ENCODE results near the gene TNFRSF14.

Gene TNFRSF14

GRCh38 chr1:2523191-2523890 is 32.8 kb upstream of the TNFRSF14 start:
- DNase-seq (ENCODE audit: low spot score) = no peak

GRCh38 chr1:2523891-2524609 is 32.1 kb upstream of the TNFRSF14 start:
- DNase-seq (ENCODE audit: low spot score) = no peak

DNA sequence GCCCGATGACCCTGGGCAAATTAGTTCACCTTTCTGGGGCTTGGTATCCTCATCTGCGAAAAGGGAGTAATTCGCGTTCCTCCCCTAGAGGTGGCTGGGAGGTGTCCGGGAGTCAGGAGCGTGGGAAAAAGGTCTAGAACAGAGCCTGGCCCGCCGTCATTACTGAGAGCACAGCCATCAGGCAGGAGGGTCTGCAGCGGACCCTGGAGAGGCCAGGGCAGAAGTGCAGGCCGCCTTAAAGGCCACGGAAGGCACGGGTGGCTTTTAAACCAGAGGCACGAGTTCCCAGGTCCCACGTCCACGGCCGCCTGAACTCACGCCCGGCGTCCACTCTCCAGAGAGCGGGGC is 30.6 kb upstream of the TNFRSF14 start:
- DNase-seq (ENCODE audit: low spot score) = no peak

GRCh38 chr1:2525920-2526823 is 30.0 kb upstream of the TNFRSF14 start, which contains the start of gene PANK4:
TSS of gene PANK4 (minus strand) at chr1:2526596. CDS start at chr1:2526587, 9 bp downstream.
- peak; percentile 92 for DNase-seq (ENCODE audit: low spot score)

- no peak for DNase-seq (ENCODE audit: low spot score)
Measured at GRCh38 chr1:2526824-2527555, 29.2 kb upstream of the TNFRSF14 start.

GRCh38 chr1:2527556-2527860 is 28.7 kb upstream of the TNFRSF14 start:
- DNase-seq (ENCODE audit: low spot score) = no peak

DNA sequence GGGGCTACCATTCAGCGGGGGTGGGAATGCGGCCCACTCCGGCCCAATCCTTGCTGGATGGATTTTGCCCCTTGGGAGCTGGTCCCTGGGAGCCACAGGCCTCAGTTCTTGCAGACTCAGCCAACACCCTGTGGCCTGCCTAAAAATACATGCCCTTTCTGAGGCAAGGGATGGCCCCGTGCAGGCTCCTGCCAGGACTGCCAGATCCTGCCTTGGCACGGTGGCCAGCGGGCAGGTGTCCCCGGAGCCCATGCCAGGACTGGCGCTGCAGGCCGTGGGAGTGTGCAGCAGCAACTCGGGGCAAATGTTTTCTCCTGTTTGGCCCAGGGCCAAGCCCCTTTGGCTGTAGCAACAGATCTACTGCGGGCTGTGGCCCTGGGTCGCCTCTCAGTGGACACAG is 28.2 kb upstream of the TNFRSF14 start:
- DNase-seq (ENCODE audit: low spot score) = no peak

DNA sequence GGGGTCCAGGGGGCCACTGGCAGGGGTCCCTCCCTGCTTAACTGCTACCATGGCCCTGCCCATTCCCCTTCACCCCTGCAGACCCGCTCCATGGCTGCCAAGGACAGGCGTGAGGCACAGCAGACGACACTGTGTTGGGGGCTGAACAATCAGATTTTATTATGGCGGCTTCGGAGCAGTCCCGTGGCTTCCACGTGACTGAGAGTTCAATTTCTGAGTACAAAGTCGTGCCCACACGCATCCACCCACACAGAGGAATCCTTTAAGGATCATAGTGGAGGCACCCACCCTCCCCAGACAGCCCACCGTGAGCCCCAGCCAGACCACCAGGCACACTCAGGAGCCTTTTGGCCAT is 27.6 kb upstream of the TNFRSF14 start:
- no peak for DNase-seq (ENCODE audit: low spot score)

DNA sequence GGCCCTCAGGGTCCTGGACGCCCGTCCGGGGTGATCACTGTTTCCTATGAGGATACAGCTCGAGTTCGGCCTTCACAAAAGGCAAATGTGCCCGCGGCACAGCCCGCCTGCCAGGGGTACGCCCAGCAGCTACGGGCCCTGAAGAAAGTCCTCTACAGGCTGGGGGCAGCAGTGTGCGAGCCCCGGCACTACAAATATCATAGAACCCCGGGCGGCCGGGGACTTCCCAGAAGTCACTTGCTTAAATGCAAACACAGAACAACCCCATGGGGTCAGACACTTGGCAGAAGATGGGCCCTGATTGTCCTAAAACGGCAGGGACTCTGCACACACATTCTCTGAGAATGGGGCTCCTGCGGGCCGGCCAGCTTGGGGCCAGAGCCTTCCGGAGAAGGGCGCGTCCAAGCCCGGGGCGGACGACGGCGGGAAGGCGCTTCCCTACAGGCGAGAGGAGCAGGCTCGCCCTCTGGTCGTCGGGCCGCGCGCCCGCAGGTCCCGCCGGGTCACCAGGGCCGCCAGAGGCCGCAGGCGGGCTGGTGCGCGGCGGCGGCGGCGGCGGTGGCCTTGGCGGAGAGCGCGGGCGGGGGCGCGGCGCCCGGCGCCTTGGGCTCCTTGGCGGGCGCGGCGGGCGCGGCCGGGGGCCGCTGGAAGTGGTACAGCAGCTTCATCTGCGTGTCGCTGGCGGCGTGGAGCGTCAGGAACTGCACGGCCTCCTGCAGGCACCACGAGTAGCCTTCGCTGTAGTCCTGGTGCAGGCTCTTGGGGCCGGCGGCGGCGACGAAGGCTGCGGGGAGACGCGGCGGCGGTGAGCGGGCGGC is 27.0 kb upstream of the TNFRSF14 start:
- DNase-seq (ENCODE audit: low spot score) = no peak

GRCh38 chr1:2529784-2530512 is 26.2 kb upstream of the TNFRSF14 start, which contains the start of gene HES5:
TSS of gene HES5 (minus strand) at chr1:2530263. CDS start at chr1:2530164, 99 bp downstream.
- DNase-seq (ENCODE audit: low spot score) = no peak

GRCh38 chr1:2530513-2531361 is 25.4 kb upstream of the TNFRSF14 start:
- DNase-seq (ENCODE audit: low spot score) = peak; percentile 48

GRCh38 chr1:2532485-2533160 is 23.5 kb upstream of the TNFRSF14 start:
- DNase-seq (ENCODE audit: low spot score) = no peak

DNA sequence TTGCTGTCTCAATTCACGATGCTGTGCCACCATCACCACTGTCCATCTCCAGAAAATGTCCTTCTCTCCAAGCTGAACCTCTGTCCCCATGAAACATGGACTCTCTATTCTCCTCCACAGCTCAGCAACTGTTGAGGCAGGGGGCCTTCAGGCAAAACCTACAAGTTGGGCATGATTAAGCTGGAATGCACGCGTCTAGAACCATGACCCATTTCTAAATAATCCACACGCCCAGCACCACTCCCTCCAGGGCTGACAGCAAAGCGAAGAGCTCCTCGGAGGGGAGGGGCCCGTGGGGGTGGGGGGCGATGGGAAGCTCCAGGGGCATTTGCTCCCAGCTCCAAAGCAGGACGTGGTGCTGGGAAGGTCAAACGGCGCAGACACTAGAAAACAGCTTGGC is 22.8 kb upstream of the TNFRSF14 start:
- no peak for DNase-seq (ENCODE audit: low spot score)

- DNase-seq (ENCODE audit: low spot score) = no peak
Measured at GRCh38 chr1:2534315-2534686, 21.9 kb upstream of the TNFRSF14 start.

GRCh38 chr1:2534687-2535441 is 21.3 kb upstream of the TNFRSF14 start:
- DNase-seq (ENCODE audit: low spot score) = no peak

GRCh38 chr1:2535455-2535854 is 20.7 kb upstream of the TNFRSF14 start:
- DNase-seq (ENCODE audit: low spot score) = no peak

DNA sequence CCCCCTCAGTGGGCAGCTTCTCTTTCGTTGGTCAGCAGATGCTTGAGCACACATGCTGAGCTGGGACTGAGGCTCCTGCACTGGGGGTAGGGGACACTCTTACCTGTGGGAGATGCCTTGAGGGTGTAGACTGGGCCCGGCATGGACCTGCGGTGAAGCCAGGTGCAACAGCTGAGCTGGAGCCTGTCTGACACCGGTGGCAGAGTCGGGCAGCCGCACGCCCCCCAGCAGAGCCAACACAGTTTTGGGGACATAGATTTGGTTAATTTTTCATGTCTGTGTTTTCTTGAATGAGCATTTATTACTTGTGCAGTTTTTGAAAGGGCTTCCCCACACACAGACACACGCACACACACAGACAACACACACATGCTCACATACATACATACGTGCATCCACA is 20.2 kb upstream of the TNFRSF14 start:
- no peak for DNase-seq (ENCODE audit: low spot score)

- DNase-seq (ENCODE audit: low spot score) = no peak
Measured at GRCh38 chr1:2537784-2538115, 18.4 kb upstream of the TNFRSF14 start.

DNA sequence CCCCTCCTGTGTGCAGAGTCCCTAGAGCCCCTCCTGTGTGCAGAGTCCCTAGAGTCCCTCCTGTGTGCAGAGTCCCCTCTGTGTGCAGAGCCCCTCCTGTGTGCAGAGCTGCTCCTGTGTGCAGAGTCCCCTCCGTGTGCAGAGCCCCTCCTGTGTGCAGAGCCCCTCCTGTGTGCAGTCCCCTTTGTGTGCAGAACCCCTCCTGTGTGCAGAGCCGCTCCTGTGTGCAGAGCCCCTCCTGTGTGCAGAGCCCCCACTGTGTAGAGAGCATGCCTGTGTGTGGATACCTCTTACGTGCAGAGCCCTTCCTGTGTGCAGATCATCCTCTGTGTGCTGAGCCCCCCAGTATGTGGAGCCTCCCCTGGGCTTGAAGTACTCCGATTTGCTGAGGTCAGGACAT is 17.8 kb upstream of the TNFRSF14 start:
- no peak for DNase-seq (ENCODE audit: low spot score)
